ENCODE data around the gene ITGB2.

Gene ITGB2

DNA sequence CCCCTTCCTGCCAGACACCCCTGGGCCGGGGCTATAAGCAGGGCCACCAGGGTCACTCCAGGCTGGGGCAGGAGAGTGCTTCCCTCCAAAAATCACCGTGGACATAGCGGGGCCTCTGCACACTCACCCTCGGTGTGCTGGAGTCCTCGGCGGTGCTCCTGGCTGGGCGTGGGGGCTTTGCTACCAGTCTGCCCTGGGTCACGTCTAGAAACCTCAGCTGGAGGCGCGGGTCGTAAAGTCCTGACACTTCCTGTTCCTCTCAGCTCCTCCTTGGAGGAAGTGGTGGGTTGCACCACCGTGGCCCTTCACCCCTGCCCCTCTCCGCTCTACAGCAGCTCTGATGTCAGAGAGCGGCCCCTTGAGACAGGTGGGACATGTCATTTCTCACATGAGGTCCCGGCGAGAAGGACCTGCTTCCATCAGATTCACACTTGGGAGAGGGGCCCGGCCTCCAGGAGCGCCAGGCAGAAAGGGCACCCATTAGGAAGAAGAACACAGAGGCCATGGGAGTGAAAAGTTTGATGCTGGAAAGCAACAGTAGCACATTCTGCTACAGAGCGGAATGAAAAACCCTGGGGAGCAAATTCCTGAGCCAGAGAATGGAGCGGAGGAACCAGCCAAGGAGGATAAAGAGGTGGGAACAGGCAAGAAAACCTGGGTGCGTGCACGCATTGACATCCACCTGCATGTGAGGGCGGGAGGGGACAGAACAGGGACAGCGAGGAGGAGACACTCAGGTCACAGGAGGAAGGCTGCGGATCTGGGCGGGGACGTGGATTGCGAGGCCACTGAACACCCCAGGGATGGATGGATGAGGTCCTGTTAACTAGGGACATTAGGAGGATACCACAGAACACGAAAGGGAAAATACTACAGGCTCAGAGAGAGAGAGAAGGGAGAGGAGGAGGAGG is at the start of gene ITGB2:
Gene ITGB2 (minus strand): TSS at position 206 of the 911 bp plus-strand sequence. CDS start 10,117 bp downstream, outside the sequence.
- DNase-seq, result no peak

DNA sequence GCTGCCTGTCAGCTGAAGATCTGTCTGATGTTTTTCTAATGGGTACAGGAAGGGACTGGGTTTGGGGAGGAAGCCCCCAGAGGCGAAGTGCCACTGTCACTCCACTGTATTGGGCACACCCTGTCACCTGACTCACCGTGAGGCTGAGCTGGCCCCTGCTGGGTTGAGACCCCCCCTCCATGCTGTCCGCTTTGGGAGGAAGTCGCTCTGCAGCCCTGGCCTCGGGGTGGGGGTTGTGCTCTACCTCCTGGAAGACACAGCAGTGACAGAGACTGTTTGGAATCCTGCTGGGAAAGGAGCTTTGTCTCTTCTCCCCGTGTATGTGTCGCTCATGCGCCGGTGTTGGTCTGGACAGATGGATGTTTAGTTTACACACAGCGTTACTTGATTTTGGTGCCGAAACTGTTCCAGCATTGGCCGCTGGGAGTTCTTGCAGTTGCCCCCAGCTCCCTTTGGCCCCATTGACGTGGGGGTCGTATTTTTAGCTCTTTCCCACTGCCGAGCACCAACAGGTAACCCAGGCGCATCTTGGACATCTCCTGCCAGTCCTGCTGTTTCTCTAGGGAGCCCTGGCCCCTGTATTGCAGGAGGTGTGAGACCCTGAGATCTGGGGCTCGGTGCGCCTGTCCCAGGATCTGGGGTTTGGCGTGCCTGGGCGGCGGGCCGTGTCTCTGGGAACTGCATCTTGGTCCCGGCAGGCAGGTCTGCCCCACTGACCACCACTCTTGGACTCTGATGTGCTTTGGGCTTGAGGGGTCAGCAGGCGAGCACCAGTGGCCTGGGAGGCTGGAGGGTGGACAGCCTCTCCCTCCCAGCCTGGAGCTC is 49.4 kb upstream of the ITGB2 start:
- DNase-seq, result no peak

DNA sequence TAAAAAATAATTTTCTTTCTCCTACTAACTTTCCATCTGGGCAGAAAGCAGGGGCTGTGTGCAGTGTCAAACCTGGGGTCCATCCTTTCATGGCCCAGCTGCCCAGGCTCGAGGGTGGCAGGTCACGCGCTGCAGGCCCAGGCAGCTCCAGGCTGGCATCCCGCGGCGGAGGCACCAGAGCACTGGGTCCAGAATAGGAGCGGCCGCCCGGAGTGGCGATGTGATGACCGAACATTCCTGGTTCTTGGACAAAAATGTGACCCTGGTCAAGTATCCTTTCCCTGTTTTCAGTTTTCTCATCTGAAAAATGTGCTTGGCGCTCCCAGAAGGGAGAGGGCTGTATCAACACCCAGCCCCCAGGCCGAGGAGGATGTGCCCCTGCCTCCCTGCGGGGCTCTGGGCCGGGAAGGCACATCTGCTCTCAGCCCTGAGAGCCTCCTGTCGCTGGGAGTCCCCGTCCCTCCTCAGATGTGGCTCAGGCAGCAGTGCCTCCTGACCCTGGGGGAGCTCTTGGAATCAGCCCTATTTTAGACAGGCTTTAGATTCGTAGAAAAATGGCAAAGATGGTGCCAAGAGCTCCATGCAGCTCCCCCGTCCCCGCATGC is 48.5 kb upstream of the ITGB2 start:
- DNase-seq, result no peak

DNA sequence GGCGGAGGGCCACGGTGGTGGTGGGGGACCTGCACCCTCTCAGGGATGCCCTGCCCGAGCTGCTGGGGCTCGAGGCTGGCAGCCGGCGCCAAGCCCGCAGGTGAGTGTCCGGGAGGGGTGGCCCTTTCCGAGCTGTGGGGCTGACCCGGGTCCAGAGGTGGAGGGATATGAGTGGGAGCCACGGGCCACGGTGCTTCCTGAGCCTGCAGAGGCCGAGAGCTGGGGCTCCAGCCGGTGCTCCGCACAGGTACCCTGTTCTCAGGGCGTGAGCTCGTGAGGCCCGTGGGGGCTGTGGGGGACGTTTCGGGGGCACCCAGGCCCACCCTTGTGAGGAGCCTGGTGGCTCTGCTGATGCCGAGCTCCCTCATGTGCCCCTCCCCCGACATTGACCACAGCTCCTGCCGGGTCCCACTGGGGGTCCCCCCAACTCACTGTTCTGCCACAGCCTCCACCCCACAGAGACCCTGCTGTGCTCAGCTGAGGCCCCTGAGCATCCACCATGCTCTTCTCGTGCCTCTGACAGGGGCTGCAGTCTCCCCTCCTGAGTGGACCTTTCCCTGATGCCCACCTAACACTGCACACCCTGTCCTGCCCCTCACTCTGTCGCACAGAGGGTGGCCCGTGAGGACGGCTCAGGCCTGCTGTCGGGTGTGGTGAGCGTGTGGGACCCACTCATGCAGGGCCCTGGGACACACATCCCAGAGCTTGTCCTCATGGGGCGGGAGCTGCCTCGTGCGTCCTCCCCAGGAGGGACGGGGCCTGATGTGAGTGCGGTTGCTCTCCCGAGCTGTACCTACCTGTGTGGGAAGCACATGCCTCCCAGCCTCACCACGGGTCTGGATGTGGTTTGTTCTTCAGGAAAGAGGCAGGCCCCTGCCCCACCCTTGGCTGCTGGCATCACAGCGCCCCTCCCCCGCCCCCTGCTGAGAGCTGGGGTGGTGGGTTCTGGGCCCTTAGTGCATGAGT is 46.7 kb upstream of the ITGB2 start:
- no peak for DNase-seq

DNA sequence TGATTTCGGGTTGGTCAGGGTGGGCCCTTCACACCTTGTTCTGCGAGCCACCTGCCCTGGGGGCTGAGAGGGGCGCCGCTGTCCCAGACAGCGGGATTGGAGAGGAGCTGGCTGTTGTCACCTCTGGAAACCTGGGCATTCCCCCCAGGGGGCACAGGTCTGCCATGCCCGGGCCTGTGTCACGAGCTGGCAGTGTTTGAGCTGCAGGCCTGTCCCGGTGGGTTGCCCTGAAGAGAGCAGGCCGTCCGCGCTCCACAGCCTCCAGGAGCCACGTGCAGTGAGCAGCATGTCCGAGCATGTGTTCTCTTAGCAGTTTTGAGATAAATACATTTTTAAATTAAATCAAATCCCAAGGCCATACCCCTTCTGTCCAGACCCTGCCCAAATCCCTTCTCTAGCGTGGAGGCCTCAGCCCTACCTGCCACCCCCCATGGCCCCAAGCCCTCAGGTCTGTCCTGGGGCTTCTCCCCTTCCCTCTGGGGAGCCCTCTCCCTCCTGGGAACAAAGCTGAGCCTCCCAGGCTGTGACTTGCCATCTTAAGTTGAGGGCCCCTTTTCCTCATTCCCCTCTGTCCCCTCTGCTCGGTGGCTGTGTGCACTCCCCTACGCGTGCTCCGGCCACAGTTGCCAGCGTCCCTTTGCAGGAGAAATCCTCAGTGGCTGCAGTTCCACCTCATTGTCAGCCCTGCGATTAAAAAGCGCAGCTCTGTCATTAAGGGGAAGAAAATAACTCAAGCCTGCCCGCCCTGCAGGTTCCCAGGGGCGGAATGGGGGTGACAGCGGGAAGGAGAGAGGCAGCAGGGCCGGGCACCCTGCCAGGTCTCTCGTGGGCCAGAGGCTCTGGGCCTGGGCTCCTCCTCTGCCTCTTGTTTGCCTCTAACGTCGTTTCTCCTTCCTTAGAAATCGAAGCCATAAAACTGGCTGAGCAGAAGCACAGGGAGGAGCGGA is 45.7 kb upstream of the ITGB2 start:
- no peak for DNase-seq

DNA sequence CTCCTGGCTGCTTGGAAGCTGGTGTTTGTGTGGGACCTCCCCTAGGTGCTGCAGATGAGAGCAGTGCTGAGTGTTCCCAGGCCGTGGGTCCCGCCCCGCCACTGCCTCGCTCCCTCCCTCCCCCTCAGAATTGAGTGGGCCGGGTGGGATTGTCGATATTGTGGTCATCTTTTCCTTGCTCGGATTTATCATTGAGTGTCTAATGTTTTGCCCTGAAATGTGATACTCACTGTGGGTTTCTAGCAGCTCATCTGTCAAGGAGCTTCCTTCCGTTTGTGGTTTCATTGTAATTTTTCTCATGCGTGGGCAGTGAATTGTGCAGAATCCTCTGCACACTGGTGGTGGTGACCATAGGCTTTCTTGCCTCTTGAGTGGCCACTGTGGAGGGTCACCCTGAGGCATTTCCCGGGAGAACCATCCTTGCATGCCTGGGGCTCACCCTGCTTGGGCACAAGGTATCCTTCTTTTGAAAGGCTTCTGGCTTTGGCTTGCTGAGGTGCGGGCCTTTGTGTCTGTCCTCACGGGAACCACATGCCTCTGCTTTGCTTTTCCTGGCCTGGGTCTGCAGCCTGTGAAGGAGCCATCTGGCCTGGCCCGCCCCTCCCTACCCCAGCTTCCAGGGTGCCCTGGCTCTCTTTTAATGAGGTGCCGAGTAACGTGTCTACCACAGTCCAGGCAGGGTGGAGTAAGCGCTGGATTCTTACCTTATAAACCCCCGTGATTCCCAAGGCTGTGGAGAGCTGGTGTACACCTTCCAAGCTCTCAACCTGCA is 44.7 kb upstream of the ITGB2 start:
- DNase-seq, result no peak

DNA sequence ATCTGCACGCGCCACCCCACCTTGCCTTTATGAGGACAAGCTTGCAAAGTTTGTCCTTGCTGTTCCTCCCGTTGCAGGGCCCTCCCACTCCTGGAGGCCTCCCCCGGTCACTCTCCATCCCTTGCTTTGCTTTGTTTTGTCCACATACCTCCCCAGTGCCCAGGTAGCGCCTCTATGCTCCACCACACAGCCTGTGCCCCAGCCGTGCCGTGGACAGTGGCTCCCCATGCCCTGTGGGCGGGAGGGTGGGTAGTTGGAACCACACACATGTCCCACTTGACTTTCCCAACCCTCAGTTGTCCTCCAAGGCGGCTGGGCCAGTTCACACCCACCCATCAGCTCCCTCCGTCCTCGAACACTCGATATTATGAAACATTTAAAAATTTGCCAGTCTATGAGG is 43.7 kb upstream of the ITGB2 start:
- DNase-seq, result no peak

DNA sequence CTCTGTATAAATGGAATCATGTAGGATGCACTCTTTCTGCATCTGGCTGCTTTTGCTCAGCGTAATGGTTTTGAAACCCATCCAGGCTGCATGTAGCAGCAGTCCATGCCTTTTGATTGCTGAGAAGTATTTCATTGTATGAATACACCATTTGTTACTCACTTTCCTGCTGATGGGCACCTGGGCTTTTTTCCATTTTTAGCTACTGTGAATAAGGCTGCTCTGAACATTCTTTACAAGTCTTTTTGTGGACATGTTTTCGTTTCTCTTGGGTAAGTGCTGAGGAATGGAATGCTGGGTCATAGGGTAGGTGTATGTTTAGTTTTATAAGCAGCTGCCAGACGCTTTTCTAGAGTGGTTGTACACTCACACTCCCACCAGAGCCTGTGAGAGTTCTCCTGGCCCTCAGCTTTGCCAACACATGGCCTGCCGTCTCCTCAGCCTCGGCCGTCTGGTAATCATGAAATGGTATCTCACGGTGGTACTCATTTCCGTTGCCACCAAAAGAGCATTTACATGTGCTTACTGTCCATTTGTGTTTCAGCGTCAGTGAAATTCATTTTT is 41.8 kb upstream of the ITGB2 start:
- no peak for DNase-seq

DNA sequence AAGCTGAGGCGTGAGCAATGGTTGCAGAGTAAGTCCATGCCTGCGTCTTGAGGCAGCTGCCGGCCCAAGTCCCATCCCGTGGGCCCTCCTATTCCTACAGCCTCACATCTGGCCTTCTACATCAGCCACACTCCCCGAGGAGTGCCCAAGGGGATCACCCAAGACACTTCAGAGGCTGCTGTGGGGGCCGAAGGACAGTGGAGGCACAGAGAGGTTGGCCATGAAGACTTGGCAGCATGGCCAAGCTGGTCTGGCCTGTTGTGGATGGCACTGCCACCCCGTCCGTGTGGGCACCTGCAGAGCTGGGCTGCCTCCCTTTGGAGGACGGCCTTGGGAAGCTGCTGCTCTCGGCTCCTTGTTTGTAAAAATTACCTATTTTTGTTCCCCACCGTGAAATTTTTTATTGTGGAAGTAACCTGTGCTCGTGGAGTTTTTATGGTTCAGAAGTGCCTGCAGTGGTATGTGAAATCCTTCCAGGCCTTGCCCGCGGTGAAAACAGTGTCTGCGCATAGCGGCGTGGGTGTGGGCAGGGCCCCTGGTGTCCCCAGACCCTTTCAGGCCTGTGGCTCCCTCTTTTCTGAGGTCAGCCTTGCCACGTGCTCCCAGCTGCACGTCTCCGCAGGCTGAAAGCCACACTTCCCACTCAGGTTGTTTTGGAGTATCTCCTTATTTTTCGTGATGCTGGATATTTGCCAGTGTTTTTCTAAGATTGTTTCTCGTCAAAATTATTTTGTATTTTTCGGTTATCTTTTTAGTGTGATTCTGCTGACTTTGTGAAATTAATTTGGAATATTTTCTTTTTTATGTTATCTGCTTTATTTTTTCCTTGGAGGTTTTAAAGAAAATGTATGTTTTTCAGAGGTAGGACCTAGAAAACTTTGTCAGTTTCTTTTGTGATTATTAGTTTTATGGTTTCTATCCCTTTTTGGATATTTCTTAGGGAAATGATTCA is 39.7 kb upstream of the ITGB2 start:
- DNase-seq, result no peak

DNA sequence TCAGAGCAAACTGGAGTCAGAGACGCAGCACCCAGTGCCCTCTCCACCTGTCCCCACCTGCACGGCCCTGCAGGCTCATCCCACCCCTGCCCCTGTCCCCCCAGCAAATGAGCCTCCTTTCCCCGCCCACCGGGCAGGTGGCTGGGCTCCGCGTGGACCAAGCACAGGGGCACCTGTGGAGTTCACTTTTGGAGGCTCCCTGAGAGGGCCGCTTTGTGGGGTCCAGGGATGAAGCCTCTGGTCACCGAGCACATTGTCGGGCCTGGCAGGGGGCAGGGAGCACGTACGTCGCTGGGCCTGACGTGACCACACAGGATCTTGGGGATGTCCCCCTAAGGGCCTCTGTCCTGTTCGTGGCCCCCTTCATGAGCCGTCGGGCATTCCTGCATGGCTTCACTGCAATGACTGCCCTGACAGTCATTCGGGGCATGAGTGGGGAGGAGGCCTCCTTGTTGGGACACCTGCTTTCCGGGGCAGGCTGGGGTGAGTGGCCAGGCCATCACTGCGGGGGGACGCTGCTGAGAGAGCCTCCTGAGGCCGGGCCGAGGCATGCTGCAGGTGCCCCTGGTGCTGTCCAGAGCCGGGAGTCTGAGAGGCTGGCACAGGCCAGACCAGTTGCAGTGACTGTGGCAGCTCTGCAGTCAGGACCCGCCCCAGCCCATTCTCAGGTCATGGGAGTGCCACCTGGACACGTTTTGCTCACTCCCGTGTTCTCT is 38.8 kb upstream of the ITGB2 start:
- no peak for DNase-seq

DNA sequence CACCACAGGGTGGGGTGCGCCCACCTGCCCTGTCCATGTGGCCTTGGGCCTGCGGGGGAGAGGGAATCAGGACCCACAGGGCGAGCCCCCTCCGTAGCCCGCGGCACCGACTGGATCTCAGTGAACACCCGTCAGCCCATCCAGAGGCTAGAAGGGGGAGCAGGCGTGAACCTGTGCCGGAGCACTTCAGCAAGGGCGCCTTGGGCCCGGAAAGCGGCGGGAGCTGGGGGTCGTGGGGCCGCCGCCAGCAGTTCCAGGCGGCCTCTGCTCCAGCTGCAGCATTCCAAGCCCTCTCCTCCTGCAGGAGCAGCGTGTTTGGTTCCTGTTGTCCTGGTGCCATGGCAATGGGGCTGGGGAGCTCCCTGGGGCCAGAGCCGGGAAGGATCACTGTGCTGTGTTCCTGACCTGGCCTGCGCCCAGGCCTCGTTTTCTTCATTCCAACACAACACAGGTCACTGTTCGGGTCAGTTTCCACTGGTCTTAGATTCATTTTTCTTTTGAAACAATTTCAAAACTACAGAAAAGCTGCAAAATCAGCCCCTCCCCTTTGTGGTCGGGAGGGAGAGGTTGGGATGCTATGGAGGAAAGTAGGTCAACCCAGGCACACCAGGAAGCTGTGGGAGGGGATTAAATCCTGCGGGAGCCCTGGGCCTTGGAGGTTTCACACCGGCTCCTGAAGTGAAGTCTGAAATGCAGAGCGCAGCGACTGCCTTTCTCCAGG is 37.9 kb upstream of the ITGB2 start:
- no peak for DNase-seq

DNA sequence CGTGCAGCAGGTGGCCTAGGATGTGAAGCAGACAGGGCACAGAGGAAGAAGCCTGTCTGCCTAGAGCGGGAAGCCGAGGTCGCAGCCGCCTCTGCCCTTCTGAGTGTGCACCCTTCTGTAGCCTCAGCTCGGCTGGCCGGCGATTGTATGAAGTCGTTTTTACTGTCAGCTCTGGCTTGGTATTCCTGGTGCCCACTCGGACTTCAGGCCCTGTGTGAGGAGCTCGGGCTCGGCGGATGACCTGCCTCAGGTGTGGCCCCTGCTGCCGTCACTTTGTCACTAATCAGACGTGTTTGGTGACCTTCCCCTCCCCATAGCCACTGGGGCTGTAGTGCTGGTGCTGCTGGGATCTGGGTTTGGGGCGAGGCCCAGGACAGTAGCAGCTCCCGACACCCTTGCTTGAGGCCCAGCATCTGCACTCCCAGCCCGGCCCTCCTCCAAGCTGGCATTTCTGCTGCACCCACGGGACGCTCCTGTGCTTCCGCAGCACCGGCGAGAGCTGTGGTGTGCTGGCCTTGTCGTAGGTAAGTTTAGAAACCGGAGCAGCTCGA is 37.3 kb upstream of the ITGB2 start:
- DNase-seq, result no peak

DNA sequence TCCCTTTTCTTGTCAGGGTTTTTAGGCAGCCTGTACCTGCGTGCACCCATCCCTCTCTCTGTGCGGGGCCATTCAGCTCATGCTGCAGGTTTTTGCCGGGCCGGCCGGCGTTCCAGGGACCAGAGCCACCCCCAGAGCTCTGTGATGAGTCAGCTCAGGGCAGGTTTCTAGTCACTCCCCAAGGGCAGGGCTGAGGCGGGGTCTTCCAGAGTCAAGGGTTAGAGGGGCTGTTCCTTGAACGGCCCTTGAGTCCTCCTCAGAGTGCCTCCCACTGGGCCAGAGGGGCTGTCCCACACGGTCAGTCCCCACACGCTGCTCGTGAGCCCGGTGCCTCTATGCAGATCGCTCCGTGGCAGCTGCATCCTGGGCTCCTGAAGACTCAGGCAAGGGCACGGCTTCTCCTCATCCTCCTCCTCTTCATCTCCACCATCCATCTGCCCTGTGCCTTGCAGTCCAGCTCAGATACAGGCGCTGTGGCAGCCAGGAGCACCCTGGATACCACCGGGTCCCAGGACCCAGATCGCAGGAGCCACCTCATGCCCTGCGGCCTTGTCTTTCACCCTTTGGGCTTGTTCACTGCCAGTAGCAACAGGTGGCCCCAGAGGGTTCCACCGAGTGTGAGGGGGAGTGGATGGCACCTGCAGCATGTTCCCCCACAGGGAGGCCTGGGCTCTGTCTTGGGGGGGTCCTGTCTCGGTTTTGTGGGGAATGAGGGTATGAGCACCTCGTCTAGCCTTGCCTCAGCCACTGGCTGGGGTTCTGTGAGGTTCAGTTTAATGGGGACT is 36.5 kb upstream of the ITGB2 start:
- DNase-seq, result no peak

DNA sequence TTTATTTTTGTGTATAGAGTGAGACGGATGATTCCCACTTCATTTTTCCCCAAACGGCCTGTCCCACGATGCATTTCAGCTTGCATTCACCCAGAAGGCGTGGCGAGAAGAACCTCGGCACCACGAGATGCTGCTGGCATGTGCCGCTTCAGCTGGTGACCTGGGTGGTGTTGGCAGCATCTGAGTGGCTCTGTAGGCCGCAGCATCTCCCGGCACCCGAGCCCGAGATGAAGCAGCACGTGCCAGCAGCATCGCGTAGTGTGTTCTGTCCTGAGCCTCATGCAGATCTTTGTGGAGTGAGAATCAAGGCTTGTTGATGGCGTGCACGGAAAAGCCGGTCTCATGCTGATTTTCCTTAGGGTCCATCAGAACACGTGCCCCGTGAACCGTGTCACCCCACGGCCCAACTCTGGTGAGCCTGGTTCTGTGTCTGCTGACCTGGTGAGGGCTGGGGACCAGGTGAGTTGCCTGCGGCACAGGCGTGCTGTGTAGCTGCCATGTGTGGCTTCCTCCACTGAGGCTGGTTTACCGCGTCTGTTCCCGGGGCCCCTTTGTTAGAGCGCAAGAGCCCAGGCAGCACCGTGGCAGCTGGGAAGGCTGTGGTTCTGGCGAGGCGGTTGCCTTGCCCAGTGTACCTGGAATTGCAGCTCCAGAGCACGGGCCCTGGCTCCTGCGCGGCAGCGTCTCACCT is 35.8 kb upstream of the ITGB2 start:
- DNase-seq, result no peak

DNA sequence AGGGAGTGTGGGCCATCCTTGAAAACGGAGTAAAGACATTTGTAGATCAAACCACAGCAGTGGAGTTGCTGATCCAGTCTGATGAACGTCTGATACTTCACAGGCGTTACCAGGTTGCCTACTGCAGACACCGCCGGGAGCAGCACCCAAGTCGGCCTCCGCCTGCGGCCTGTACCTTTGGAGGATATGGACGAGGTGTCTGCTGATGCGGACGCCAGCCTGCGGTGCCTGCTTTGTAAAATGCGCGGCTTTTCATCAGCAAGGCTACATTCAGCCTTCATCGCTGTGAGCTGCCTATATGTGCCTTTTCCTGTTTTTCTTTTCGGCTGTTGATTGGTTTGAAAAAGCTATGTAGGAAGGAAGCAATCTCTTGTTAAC is 35.1 kb upstream of the ITGB2 start:
- no peak for DNase-seq

Data from DMS 273 treated with DMSO at 0.1 percent for 48 hours (cell line).